Panc1 (cell line): Measurements from ENCODE around the gene BEGAIN.

Experiments used
- CTCF ChIP-seq: fragments of 450-650 bp; IDR thresholded peaks from 2 replicates; pipeline ENCODE4 v1.5.1; 2017; ENCODE audit warnings: mild to moderate bottlenecking
- SIN3A ChIP-seq: IDR thresholded peaks from 2 replicates; pipeline ENCODE4 v1.6.1; 2012; ENCODE audit warnings: low read depth, mild to moderate bottlenecking, low read length, moderate library complexity, borderline replicate concordance; ENCODE audit not compliant: insufficient read depth

- no peak; the same call in 1 of the 2 replicates for TF ChIP-seq CTCF
- TF ChIP-seq SIN3A: no peak
These were observed 62.3 kb downstream of the BEGAIN start for GRCh38 chr14:100524933-100525243.
